ENCODE results near the gene CYP4F12.
A peak's percentile ranks its signal among the peaks of the same experiment; 100 is the strongest.

Gene CYP4F12

GRCh38 chr19:15684828-15685227, 11.9 kb downstream of the CYP4F12 start:
- Histone ChIP-seq H3K27ac (replicated peaks) (no peak overlapping the region), H3K27me3 (ENCODE audit: insufficient read depth, poor library complexity, severe bottlenecking) (no peaks in the 10 kb centered on the region), H3K4me3 (replicated peaks; ENCODE audit: insufficient read depth, low read length) (no peak overlapping the region)
- DNase-seq (ENCODE audit: low read depth in 1 of 2, low spot score in 1 of 2) = no peak
- TF ChIP-seq SPI1 (IDR thresholded peaks at IDR 0.05; ENCODE audit: borderline replicate concordance, low read depth) (no peak), REST (IDR thresholded peaks at IDR 0.05; ENCODE audit: insufficient replicate concordance, low read depth) (peak; percentile 95)

DNA sequence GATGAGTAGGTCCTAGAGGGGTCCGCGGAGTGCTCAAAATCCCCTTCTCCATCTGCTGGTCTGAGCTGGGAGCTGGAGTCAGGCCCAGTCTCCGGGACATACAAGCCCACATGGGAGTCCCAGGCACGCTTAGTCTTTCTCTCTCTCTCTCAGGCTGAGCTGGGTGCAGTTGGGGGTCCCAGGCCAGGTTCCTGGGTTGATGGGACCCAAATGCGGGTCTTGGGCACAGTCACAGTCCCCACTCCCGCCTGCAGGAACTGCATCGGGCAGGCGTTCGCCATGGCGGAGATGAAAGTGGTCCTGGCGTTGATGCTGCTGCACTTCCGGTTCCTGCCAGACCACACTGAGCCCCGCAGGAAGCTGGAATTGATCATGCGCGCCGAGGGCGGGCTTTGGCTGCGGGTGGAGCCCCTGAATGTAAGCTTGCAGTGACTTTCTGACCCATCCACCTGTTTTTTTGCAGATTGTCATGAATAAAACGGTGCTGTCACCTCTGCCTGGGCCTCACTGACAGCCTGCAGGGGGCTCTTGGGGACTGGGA, 23.8 kb downstream of the CYP4F12 start:
- TF ChIP-seq POLR2AphosphoS5 (IDR thresholded peaks at IDR 0.05; ENCODE audit: low read depth) (no peak), GABPA (IDR thresholded peaks at IDR 0.05; ENCODE audit: low read depth) (no peak), REST (IDR thresholded peaks at IDR 0.05; ENCODE audit: insufficient replicate concordance, low read depth) (no peak), SPI1 (IDR thresholded peaks at IDR 0.05; ENCODE audit: borderline replicate concordance, low read depth) (no peak)
- TF ChIP-seq, protein P1, sequence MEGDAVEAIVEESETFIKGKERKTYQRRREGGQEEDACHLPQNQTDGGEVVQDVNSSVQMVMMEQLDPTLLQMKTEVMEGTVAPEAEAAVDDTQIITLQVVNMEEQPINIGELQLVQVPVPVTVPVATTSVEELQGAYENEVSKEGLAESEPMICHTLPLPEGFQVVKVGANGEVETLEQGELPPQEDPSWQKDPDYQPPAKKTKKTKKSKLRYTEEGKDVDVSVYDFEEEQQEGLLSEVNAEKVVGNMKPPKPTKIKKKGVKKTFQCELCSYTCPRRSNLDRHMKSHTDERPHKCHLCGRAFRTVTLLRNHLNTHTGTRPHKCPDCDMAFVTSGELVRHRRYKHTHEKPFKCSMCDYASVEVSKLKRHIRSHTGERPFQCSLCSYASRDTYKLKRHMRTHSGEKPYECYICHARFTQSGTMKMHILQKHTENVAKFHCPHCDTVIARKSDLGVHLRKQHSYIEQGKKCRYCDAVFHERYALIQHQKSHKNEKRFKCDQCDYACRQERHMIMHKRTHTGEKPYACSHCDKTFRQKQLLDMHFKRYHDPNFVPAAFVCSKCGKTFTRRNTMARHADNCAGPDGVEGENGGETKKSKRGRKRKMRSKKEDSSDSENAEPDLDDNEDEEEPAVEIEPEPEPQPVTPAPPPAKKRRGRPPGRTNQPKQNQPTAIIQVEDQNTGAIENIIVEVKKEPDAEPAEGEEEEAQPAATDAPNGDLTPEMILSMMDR (IDR thresholded peaks at IDR 0.05; ENCODE audit: insufficient read depth, low read length) = no peak
- no peak for DNase-seq (ENCODE audit: low read depth in 1 of 2, low spot score in 1 of 2)
- H3K4me3 ChIP-seq (replicated peaks; ENCODE audit: insufficient read depth, low read length) = no peak overlapping the region

DNA sequence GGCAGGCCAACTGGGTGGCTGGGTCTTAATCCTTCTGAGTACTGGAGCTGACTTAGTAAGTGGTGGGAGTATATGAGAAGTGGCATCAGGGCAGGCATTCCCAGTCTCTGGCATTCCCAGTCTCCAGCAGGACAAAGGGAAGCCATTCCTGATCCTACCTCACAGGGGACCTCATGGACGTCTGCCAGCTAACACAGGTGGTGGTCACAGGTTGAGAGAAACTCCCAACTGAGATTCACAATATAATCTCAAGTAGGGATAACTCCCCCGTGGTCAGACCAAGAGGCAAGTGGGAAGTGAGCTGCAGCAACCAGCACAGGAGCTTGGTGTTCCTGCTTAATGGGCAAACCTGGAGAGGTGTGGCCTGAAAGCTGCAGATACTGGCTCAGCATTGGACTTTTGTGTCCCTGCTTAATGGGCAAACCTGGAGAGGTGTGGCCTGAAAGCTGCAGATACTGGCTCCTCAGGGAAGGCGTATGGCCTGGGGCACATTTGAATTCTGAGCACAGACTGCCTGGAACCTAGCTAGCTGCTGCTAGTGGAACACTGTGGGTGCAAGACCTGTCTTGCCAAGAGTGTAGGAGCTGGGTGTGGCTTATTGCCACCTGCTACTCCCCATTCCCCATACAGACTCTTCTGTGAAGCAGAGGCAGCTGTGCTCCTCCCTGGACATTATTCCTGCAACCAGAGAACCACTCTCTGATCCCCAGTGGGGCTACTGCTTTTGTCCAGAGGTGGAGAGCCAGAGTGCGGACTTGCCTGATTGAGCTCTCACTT, 29.1 kb downstream of the CYP4F12 start:
- no peaks in the 10 kb centered on the region for H3K27me3 ChIP-seq (ENCODE audit: insufficient read depth, poor library complexity, severe bottlenecking)
- TF ChIP-seq POLR2AphosphoS5 (IDR thresholded peaks at IDR 0.05; ENCODE audit: low read depth) = no peak
- TF ChIP-seq REST (IDR thresholded peaks at IDR 0.05; ENCODE audit: insufficient replicate concordance, low read depth) = no peak
- TF ChIP-seq, protein P1 (IDR thresholded peaks at IDR 0.05; ENCODE audit: insufficient read depth, low read length) = no peak
- no peak for TF ChIP-seq GABPA (IDR thresholded peaks at IDR 0.05; ENCODE audit: low read depth)
- TF ChIP-seq SPI1 (IDR thresholded peaks at IDR 0.05; ENCODE audit: borderline replicate concordance, low read depth) = no peak
- no peak overlapping the region for H3K4me3 ChIP-seq (replicated peaks; ENCODE audit: insufficient read depth, low read length)
- DNase-seq (ENCODE audit: low read depth in 1 of 2, low spot score in 1 of 2) = no peak
- H3K27ac ChIP-seq (replicated peaks) = no peak overlapping the region

More for the DNA sequence above, 23.8 kb downstream of the CYP4F12 start:
- Histone ChIP-seq H3K27me3 (ENCODE audit: insufficient read depth, poor library complexity, severe bottlenecking) (no peaks in the 10 kb centered on the region), H3K27ac (replicated peaks) (no peak overlapping the region)
